ENCODE measurements around the gene LAMA1. TPM values are rescaled to one million over a fixed set of nuclear protein-coding genes. Genes with fewer than 3 reads are reported as not detected.
A peak's percentile ranks its signal among the peaks of the same experiment; 100 is the strongest.

Gene LAMA1
- total RNA-seq, 1 donor from 2014 or later, result not detected

GRCh38 chr18:7048081-7048480, 69.5 kb downstream of the LAMA1 start:
- Histone ChIP-seq H3K36me3 (no peaks in the 10 kb centered on the region), H3K9me3 (replicated peaks) (no peaks in the 10 kb centered on the region), H3K27ac (replicated peaks) (no peak overlapping the region), H3K4me1 (no peaks in the 10 kb centered on the region), H3K4me3 (no peak overlapping the region), H3K27me3 (ENCODE audit: low read depth) (peaks cover 8% of the 10 kb centered on the region)
- DNase-seq, result no peak
- no peak for TF ChIP-seq CTCF (IDR thresholded peaks at IDR 0.05; ENCODE audit: borderline replicate concordance)
- intact Hi-C loops (cut with micrococcal nuclease), result no loop called here

GRCh38 chr18:7047336-7047735, 70.3 kb downstream of the LAMA1 start:
- no peak overlapping the region for H3K27ac ChIP-seq (replicated peaks)
- intact Hi-C loops (cut with micrococcal nuclease), result no loop called here
- no peak overlapping the region for H3K4me3 ChIP-seq
- TF ChIP-seq CTCF (IDR thresholded peaks at IDR 0.05; ENCODE audit: borderline replicate concordance), result no peak
- no peaks in the 10 kb centered on the region for H3K36me3 ChIP-seq
- no peak for DNase-seq
- no peaks in the 10 kb centered on the region for H3K9me3 ChIP-seq (replicated peaks)
- H3K4me1 ChIP-seq, result no peaks in the 10 kb centered on the region
- H3K27me3 ChIP-seq (ENCODE audit: low read depth), result peaks cover 8% of the 10 kb centered on the region

GRCh38 chr18:7038330-7038851, 79.2 kb downstream of the LAMA1 start:
- intact Hi-C loops (cut with micrococcal nuclease), result no loop called here
- H3K36me3 ChIP-seq, result no peaks in the 10 kb centered on the region

GRCh38 chr18:7037470-7037869, 80.1 kb downstream of the LAMA1 start:
- no peaks in the 10 kb centered on the region for H3K27me3 ChIP-seq (ENCODE audit: low read depth)
- DNase-seq, result no peak
- no peaks in the 10 kb centered on the region for H3K9me3 ChIP-seq (replicated peaks)
- no peaks in the 10 kb centered on the region for H3K4me1 ChIP-seq
- intact Hi-C loops (cut with micrococcal nuclease), result no loop called here
- H3K4me3 ChIP-seq, result no peak overlapping the region
- no peak overlapping the region for H3K27ac ChIP-seq (replicated peaks)
- no peak for TF ChIP-seq CTCF (IDR thresholded peaks at IDR 0.05; ENCODE audit: borderline replicate concordance)
- no peaks in the 10 kb centered on the region for H3K36me3 ChIP-seq

More at GRCh38 chr18:7038330-7038851, 79.2 kb downstream of the LAMA1 start:
- Histone ChIP-seq H3K27me3 (ENCODE audit: low read depth) (no peaks in the 10 kb centered on the region), H3K9me3 (replicated peaks) (no peaks in the 10 kb centered on the region), H3K4me3 (peak overlapping the region; percentile 31), H3K27ac (replicated peaks) (peak overlapping the region; percentile 30), H3K4me1 (no peaks in the 10 kb centered on the region)
- peak; percentile 52 for TF ChIP-seq CTCF (IDR thresholded peaks at IDR 0.05; ENCODE audit: borderline replicate concordance)
- peak; percentile 62 for DNase-seq

GRCh38 chr18:7035807-7036206, 81.8 kb downstream of the LAMA1 start:
- Histone ChIP-seq H3K4me3 (no peak overlapping the region), H3K36me3 (no peaks in the 10 kb centered on the region), H3K27me3 (ENCODE audit: low read depth) (no peaks in the 10 kb centered on the region), H3K9me3 (replicated peaks) (no peaks in the 10 kb centered on the region), H3K27ac (replicated peaks) (no peak overlapping the region), H3K4me1 (no peaks in the 10 kb centered on the region)
- intact Hi-C loops (cut with micrococcal nuclease), result no loop called here
- no peak for DNase-seq
- no peak for TF ChIP-seq CTCF (IDR thresholded peaks at IDR 0.05; ENCODE audit: borderline replicate concordance)
